Measurements from ENCODE around the gene LRRK2. TPM values are rescaled to one million over a fixed set of nuclear protein-coding genes. Genes with fewer than 3 reads are reported as not detected.

The LRRK2 gene
- total and polyA plus RNA-seq, 10 donors = 7.7 to 106 (median 51.7) TPM

DNA sequence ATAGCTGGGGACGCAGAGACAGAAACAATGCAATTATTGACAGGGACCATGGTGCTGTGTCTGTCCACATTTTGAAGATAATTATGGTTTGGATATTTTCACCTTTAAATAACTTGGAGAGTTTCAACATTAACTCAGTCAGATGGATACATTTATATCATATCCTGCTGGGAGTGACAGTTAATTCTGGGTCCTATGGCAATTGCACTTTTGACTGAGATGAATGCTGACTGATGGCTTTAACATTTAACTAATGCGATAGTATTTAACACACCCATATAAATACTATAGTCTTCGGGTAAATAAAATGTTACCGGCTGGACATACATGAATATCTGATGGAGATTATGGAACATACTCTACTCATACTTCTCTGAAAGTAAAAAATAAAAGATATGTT, 118.3 kb downstream of the LRRK2 start:
- no peak overlapping the region for H3K4me3 ChIP-seq
- no peak for DNase-seq
- no peaks in the 10 kb centered on the region for H3K9me3 ChIP-seq
- no peak overlapping the region for H3K27ac ChIP-seq
- no peaks in the 10 kb centered on the region for H3K27me3 ChIP-seq (replicated peaks in 1 of 7)
- peaks cover 0 to 92% (median 10%) of the 10 kb centered on the region in 6 donors for H3K36me3 ChIP-seq
- no peaks in the 10 kb centered on the region for H3K4me1 ChIP-seq
- WGBS, 5 donors = 46 to 73% (median 48%) methylated on average over 4 of the region's 4 CpGs
- intact Hi-C loops (cut with DNase I; ENCODE audit: low total_unique reads) = no loop called here
- no peak for TF ChIP-seq POLR2AphosphoS5 (IDR thresholded peaks at IDR 0.05)
- TF ChIP-seq, protein P1, sequence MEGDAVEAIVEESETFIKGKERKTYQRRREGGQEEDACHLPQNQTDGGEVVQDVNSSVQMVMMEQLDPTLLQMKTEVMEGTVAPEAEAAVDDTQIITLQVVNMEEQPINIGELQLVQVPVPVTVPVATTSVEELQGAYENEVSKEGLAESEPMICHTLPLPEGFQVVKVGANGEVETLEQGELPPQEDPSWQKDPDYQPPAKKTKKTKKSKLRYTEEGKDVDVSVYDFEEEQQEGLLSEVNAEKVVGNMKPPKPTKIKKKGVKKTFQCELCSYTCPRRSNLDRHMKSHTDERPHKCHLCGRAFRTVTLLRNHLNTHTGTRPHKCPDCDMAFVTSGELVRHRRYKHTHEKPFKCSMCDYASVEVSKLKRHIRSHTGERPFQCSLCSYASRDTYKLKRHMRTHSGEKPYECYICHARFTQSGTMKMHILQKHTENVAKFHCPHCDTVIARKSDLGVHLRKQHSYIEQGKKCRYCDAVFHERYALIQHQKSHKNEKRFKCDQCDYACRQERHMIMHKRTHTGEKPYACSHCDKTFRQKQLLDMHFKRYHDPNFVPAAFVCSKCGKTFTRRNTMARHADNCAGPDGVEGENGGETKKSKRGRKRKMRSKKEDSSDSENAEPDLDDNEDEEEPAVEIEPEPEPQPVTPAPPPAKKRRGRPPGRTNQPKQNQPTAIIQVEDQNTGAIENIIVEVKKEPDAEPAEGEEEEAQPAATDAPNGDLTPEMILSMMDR (IDR thresholded peaks at IDR 0.05 in 8 of 11, conservative IDR thresholded peaks at IDR 0.05 in 3 of 11) = no peak
- no peak for TF ChIP-seq POLR2A (IDR thresholded peaks at IDR 0.05)

DNA sequence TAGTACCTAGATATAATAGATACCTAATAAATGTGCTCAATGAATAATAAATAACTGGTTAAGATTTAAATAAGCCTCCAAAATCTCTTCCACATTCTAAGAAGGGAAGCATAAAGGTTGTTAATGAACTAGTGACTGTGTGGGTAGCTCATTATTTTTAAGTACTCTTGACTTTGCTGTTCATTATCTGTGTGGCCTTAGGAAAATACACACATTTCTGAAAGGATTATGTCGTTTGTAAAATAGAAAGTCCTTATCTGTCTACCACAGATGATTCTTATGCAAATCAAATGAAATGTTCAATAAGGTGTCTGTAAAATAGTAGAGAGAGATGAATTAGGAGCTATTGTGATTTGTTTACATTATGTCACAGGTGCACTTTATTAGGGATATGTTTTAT, 119.5 kb downstream of the LRRK2 start:
- no peaks in the 10 kb centered on the region for H3K27me3 ChIP-seq (replicated peaks in 1 of 7)
- H3K9me3 ChIP-seq = no peaks in the 10 kb centered on the region
- no peak overlapping the region for H3K4me3 ChIP-seq
- WGBS, 5 donors = 57 to 70% (median 67%) methylated on average over 1 of the region's 1 CpG
- H3K36me3 ChIP-seq = peaks cover 0 to 92% (median 9%) of the 10 kb centered on the region in 6 donors
- TF ChIP-seq, protein P1 (IDR thresholded peaks at IDR 0.05 in 8 of 11, conservative IDR thresholded peaks at IDR 0.05 in 3 of 11) = no peak
- TF ChIP-seq POLR2A (IDR thresholded peaks at IDR 0.05) = no peak
- TF ChIP-seq POLR2AphosphoS5 (IDR thresholded peaks at IDR 0.05) = no peak
- no peak for DNase-seq
- intact Hi-C loops (cut with DNase I; ENCODE audit: low total_unique reads) = no loop called here
- H3K4me1 ChIP-seq = no peaks in the 10 kb centered on the region
- H3K27ac ChIP-seq = no peak overlapping the region

DNA sequence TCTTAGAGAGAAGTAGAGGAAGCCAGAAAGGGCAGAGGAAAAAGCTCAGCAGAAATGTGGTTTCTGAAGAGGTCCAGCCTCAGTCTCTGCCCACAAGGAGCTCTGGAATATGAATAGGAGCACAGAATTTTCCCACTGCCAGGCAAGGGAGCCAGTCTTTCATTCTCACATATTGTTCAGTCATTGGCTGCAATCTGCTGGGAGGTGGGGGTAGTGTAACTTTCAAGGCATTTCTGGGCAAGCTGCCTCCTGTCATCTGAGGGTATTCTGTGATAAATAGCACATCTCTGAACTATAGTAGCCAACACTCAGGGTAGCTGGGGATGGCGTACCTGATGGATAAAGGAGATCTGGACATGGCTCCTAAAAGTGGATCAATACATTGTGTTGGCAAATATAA, 127.2 kb downstream of the LRRK2 start:
- DNase-seq = no peak
- 88 to 100% (median 90%) methylated on average over 1 of the region's 1 CpG for WGBS, 5 donors
- intact Hi-C loops (cut with DNase I; ENCODE audit: low total_unique reads) = no loop called here
- Histone ChIP-seq H3K27ac (no peak overlapping the region), H3K4me1 (no peaks in the 10 kb centered on the region), H3K36me3 (peaks cover 0 to 91% (median 10%) of the 10 kb centered on the region in 6 donors), H3K27me3 (replicated peaks in 1 of 7) (no peaks in the 10 kb centered on the region), H3K4me3 (no peak overlapping the region), H3K9me3 (peaks cover 0 to 11% (median 0%) of the 10 kb centered on the region in 8 donors)
- TF ChIP-seq POLR2A (IDR thresholded peaks at IDR 0.05) (no peak), POLR2AphosphoS5 (IDR thresholded peaks at IDR 0.05) (no peak)
- TF ChIP-seq, protein P1 (IDR thresholded peaks at IDR 0.05 in 8 of 11, conservative IDR thresholded peaks at IDR 0.05 in 3 of 11) = no peak

DNA sequence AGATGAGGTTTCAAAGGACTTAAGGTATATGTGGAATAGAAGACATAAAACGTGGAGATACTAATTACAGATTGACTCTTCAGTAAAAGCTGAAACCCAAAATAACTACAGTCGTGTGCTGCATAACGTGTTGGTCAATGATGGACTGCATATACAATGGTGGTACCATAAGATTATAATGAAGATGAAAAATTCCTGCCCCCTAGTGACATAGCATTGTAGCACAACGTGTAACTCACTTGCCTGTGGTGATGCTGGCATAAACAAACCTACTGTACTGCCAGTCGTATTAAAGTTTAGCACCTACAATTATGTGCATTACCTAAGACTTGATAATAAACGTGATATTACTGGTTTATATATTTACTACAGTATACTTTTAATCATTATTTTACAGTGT, 150.3 kb downstream of the LRRK2 start:
- TF ChIP-seq, protein P1 (IDR thresholded peaks at IDR 0.05 in 8 of 11, conservative IDR thresholded peaks at IDR 0.05 in 3 of 11) = peak in 3 of 11 experiments; percentile 5 to 16 (median 15)
- TF ChIP-seq POLR2AphosphoS5 (IDR thresholded peaks at IDR 0.05) = no peak
- Histone ChIP-seq H3K9me3 (peaks cover 0 to 4% (median 0%) of the 10 kb centered on the region in 8 donors), H3K4me3 (no peak overlapping the region), H3K27me3 (replicated peaks in 1 of 7) (no peaks in the 10 kb centered on the region), H3K27ac (no peak overlapping the region), H3K4me1 (no peaks in the 10 kb centered on the region), H3K36me3 (peaks cover 0 to 2% (median 0%) of the 10 kb centered on the region in 6 donors)
- DNase-seq = no peak
- intact Hi-C loops (cut with DNase I; ENCODE audit: low total_unique reads) = no loop called here
- 60 to 73% (median 66%) methylated on average over 6 of the region's 6 CpGs for WGBS, 5 donors

Measured in spleen (tissue), 11 donors.